ENCODE measurements around the gene TMEM31.

DNA sequence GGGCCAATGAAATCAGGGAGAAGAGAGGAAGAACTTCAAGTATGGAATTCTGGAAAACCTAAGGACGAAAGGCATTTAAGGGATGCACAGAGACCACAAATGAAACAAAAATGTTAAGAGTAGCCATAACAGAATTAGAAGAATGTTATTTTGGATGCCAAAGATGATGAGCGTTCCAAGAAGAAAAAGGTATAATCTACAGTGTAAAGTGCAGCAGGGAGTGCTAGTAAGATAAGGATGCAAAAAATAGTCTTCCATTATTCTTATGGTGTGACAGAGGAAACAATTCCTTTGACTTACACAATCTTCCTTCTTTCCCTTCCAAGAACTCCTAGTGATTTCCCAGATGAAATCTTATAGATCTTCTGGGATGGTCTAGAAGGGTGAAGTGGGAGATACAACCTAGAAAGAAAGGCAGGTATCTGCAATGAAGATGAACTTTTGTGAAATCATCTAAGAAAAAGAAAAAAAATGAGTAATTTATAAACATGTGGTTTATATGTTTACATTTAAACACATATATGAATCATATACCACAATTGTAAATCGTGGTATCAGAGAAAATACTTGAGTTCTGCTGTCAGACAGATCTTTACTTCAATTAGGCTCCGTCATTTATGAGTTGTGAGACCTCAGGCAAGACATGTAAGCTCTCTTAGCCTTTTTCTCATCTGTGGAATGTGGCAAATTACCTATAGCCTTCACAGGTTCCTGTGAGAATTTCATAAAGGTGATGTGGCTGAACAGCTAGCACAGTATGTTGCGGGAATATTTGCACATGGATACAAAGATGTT lies 32.3 kb upstream of the TMEM31 start:
- no peak for TF ChIP-seq CTCF (IDR thresholded peaks at IDR 0.05 in 2 of 3, conservative IDR thresholded peaks at IDR 0.05 in 1 of 3; ENCODE audit: borderline replicate concordance in 1 of 3, insufficient read depth in 1 of 3, low read depth in 2 of 3, low read length in 2 of 3)
- no peak for TF ChIP-seq POLR2A (IDR thresholded peaks at IDR 0.05; ENCODE audit: borderline replicate concordance, extremely low read depth, insufficient read depth, insufficient read length)

Measured in HCT116 (cell line).